UCSD-AML1 (cell line): Measurements from ENCODE around the gene AMOT.

ENCODE experiments used
- DNase-seq: peaks from one replicate; lab custom pipeline; 2025; ENCODE audit not compliant: unreplicated experiment; lab: John Stamatoyannopoulos, UW

The AMOT gene

DNA sequence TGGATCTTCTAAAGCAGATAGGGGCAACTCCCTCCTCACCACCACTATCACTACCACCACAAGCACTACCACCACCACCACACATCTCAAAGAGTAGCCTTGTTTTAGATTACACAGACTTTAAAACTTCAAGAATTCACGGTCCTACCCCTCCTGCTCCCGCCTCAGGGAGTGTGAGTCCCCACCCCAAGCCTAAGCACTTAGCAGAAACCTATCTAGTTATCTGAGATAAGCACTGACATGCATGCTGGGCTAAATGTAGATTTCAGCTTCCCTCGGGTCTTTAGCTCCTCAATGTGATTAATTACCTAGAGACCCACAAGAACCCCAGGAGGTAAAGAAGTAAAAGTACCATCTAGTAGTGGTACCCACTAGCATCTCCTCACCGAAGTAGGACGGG, 775 bp downstream of the AMOT start:
- DNase-seq, result no peak

GRCh38 chrX:112837531-112837930, 3.1 kb downstream of the AMOT start:
- DNase-seq, result no peak

DNA sequence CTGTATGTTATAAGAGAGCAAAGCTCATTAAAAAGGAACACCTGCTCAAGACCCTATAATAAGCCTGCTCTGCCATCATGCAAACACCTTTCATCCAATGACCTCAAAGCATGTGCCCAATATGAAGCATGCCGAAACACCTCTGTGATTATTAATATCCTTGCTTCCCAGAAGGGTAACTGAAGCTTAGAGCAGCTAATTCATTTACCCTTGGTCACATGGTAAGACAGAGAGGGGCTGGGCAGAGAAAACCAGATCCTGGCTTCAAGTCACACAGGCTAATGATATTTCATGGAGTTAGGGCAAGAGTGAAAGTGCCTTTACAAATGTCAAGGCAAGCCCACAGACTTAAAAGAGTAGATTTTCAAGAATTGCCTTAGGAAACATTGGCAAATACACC, 5.6 kb downstream of the AMOT start:
- DNase-seq, result no peak

- no peak for DNase-seq
These were observed 6.4 kb downstream of the AMOT start for GRCh38 chrX:112834031-112834845.

DNA sequence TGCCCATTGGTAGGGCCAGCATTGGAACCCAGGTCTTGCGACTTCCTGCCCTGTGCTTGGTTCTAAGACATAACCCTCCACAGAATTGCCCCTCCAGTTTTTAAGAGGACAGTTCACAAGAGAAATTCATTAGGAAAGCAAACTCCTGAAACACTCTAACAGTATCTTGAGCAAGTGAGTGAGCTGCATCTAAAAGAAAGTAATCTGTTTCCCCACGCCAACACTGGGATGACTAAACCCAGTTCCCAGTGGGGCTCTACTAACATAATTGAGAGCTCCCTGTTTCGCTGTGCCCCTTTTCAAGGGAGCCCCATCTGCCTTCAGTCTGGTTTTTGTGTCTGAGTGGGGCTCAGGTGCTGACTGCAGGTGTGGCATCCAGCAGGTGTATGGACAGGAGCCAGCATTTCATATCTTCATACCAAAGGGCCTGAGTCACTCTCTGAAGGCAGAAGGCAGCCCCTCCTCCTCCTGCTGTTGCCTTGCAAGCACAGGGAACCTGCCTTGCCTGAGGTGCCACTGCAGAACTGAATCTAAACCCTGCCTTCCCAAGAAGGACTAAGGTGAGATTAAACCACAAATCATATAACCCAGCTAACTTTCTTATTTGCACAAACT, 8.0 kb downstream of the AMOT start:
- no peak for DNase-seq

GRCh38 chrX:112830540-112830939, 10.1 kb downstream of the AMOT start:
- DNase-seq, result no peak

- DNase-seq, result no peak
These were observed 13.2 kb downstream of the AMOT start for GRCh38 chrX:112827292-112827903.

DNA sequence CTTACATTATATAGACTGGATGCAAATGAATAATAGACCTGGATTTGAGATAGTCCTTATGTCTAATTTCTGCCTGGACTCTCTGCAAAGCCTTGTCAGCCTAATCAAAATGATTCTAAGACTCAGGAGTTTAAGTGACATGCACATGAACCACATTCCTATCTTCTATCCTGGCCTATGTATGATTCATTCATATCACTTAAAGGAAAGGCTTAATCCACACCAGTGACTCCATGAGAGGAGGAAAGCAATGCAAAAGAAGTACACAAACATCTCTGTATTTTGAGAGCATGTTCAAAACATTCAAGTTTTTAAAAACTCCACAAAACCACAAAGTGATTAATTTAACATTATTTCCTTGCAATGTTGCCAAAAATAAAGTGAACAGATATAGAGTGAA, 14.6 kb downstream of the AMOT start:
- DNase-seq, result no peak

DNA sequence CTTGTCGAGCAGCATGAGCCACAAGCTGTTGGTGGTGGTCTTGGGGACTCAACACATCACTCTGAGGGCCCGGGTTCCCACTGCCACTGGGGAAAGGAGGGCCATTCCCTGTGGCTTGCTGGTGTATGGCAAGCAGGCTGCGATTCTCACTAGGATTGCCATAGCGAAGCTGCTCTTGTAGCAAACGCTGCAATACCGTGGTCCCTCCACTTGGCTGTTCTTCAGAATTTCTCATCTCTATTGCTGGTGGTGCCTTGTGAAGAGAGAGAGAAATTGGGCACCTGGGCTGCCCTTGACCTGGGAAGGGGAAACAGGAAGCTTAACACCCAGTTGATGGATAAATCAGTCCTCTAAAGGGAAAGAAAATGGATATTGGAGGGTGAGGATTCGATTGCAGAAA, 17.7 kb downstream of the AMOT start:
- no peak for DNase-seq

GRCh38 chrX:112820364-112821268, 20.0 kb downstream of the AMOT start:
- no peak for DNase-seq

- no peak for DNase-seq
These were observed 20.8 kb downstream of the AMOT start for GRCh38 chrX:112819813-112820212.

DNA sequence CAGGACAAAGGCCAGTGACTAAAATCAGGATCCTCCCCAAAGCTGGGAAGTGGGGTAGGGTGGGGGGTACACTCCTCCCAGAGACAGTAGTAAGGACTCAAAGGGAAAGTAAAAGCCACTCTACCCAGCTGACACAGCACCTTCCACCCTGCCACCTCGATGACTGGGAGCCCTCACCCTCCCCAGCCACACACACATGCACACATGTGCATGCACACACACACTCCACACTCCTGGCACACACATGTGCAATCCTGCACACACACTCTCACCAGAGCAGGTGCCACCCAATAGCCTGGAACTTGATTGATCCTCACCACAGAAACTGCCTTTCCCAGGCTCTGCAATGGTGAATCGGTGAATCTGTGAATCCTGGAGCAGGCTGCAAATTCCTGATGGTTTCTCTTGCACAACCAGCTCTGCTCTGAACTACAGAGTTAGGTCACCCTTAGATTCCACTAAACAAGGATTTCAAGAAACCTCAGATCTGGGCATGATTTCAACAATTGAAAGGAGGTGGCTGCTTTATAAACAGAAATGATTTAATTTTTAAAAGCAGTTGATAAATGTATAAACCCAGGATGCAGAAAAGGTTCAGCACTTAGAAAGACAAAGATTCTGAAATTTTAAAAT, 21.5 kb downstream of the AMOT start:
- no peak for DNase-seq

- no peak for DNase-seq
These were observed 22.3 kb downstream of the AMOT start for GRCh38 chrX:112818114-112819007.

DNA sequence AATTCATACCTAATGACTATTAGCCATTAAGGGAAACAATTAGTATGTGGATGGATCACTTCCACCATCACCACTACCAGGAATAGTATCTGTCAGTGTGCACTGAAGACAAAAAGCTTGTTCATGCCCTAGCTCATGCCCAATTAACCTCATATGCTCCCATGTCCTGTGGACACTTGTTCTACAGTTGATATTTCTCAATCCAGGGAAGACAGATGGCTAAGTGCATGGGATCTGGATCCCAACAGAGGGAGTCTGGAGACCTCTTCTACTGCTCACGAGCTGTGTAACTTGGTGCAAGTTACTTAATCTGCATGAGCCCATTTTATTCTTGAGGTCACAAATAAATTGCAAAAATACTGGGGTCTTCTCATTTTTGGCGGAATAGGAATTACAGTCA, 23.7 kb downstream of the AMOT start:
- DNase-seq, result no peak

- no peak for DNase-seq
These were observed 26.1 kb downstream of the AMOT start for GRCh38 chrX:112814496-112814895.

DNA sequence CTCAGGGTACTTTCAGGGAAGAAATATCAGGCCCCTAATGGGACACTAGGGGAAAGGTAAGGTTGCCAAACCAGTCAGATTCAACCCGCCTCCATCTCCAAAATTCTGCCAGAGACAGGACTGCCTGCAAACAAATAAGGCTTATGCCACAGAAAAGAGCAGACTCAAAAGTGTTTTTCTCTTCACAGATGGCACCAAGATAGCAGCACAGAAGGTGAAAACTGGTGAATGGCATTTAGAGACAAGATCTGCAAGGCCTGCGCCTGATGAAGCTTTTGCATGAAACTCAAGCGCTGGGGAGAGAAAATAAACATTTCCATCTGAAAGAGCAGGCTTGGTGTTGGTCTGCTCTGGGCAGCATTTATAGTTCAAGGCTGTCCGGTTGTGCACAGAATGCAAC, 27.9 kb downstream of the AMOT start:
- DNase-seq, result no peak

DNA sequence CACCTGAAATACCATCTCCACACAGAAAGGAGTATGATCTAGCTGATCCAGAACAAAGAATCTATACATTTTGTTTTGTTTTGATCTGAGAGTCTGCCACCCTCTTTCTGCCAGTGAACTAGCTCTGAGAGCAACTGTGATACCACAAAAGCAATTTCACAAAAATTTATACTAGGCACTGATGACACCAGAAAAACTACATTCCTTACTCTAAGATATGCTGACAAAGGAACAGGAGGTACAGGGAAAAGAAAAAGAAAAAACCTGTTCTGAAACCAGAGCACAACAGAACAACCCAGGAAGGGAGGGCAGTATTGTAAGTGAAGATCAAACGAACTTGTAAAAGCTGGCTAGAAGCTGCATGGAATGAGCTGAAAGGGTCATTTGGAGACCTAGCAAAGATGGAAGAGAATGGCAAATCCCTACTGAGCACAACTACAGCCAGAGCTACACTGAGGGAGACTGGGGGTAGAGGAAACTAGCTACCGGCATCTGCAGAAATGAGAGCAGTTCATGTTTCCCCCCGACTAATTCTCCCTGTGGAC, 31.9 kb downstream of the AMOT start:
- DNase-seq, result no peak

DNA sequence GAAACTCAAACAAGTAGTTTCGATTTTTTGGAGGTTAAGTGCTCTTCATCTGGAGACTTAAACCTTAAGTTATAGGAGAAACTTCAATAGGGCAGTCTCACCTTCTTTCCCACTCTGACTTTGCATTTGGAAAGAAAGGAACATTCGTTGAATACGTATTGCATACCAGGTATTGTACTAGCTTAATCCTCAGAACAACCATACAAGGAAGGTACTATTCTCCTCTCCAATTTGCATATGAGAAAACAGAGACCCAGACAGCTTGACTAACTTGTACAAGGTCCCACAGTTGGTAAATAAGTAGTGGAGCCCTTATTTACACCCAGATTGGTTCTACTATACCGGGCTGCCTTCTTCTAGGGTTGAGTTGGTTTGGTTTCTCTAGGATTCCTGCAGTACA, 32.6 kb downstream of the AMOT start:
- DNase-seq, result no peak

GRCh38 chrX:112803060-112803459, 37.6 kb downstream of the AMOT start:
- DNase-seq, result no peak

DNA sequence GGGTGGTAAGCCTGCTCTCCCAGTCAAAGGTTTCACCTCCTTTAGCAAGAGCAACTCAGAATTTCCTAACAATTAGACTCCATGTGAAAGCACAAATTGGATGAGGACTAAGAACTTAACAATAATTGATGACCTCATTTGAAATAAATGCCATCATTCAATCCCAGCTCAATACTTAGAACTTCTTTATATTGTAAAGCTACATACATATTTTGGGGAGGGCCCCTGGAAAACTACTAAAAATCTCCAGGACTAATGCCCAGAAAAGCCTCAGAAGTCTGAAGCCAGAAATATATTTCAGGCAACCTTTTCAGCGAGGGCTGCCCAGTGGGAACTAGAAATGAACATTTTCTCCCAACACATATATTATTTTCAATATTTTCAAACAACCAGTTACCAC, 38.1 kb downstream of the AMOT start:
- no peak for DNase-seq
